HepG2 (cell line): Measurements from ENCODE around the gene SAPCD1. TPM values are rescaled to one million over a fixed set of nuclear protein-coding genes. Genes with fewer than 3 reads are reported as not detected.

Source experiments
- CCAR2 ChIP-seq: fragments of 200-400 bp; formaldehyde crosslinking; optimal IDR thresholded peaks from 2 replicates; pipeline ENCODE3; 2018; ENCODE audit warnings: low read depth, mild to moderate bottlenecking, low read length, moderate library complexity
- CHCHD3 ChIP-seq: sonication (generic); formaldehyde crosslinking; IDR thresholded peaks from 2 replicates; pipeline ENCODE4 v1.8.0; 2022; ENCODE audit warnings: mild to moderate bottlenecking, missing genetic modification reagents, moderate library complexity
- FOSL2 ChIP-seq: sonication (generic); formaldehyde crosslinking; IDR thresholded peaks from 2 replicates; pipeline ENCODE4 v1.4.0; 2020; ENCODE audit warnings: missing genetic modification reagents
- FOXP1 ChIP-seq, 2 experiments: fragments of 450-650 bp in 1 of 2; IDR thresholded peaks; 2 replicates each; pipeline ENCODE4 v1.6.1; 2017 to 2018; ENCODE audit warnings: antibody characterized with exemption in 1 of 2
- JUNB ChIP-seq: sonication (generic); formaldehyde crosslinking; IDR thresholded peaks from 2 replicates; pipeline ENCODE4 v1.8.0; 2022; ENCODE audit warnings: missing genetic modification reagents, mild to moderate bottlenecking, borderline replicate concordance
- MIXL1 ChIP-seq: IDR thresholded peaks from 2 replicates; pipeline ENCODE4 v1.6.1; 2016
- MTF2 ChIP-seq: sonication (generic); formaldehyde crosslinking; IDR thresholded peaks from 2 replicates; pipeline ENCODE4 v1.5.0; 2020; ENCODE audit warnings: missing genetic modification reagents, borderline replicate concordance
- PITX1 ChIP-seq: sonication (generic); formaldehyde crosslinking; IDR thresholded peaks from 2 replicates; pipeline ENCODE4 v1.5.1; 2020; ENCODE audit warnings: mild to moderate bottlenecking, missing genetic modification reagents
- PLRG1 ChIP-seq: fragments of 450-650 bp; conservative IDR thresholded peaks from 2 replicates; pipeline ENCODE4 v1.6.1; 2016
- SATB2 ChIP-seq: sonication (generic); formaldehyde crosslinking; IDR thresholded peaks from 2 replicates; pipeline ENCODE4 v1.5.0; 2020; ENCODE audit warnings: missing genetic modification reagents
- SUZ12 ChIP-seq: fragments of 150-350 bp; IDR thresholded peaks from 2 replicates; pipeline ENCODE4 v1.6.1; 2014; ENCODE audit warnings: low read depth, low read length
- YEATS4 ChIP-seq: sonication (generic); formaldehyde crosslinking; IDR thresholded peaks from 2 replicates; pipeline ENCODE4 v1.4.0; 2020; ENCODE audit warnings: missing genetic modification reagents, borderline replicate concordance
- ZNF230 ChIP-seq: sonication (generic); formaldehyde crosslinking; IDR thresholded peaks from 2 replicates; pipeline ENCODE4 v1.4.0; 2020; ENCODE audit warnings: mild to moderate bottlenecking, missing genetic modification reagents
- ZNF773 ChIP-seq: sonication (generic); formaldehyde crosslinking; IDR thresholded peaks from 2 replicates; pipeline ENCODE4 v1.4.0; 2020; ENCODE audit warnings: missing genetic modification reagents, borderline replicate concordance
- ZNF781 ChIP-seq: sonication (generic); formaldehyde crosslinking; IDR thresholded peaks from 2 replicates; pipeline ENCODE4 v1.5.1; 2020; ENCODE audit warnings: borderline replicate concordance, mild to moderate bottlenecking, missing genetic modification reagents; ENCODE audit errors: not compliant biosample characterization
- ZNF839 ChIP-seq: sonication (generic); formaldehyde crosslinking; IDR thresholded peaks from 2 replicates; pipeline ENCODE4 v1.4.0; 2020; ENCODE audit warnings: missing genetic modification reagents, mild to moderate bottlenecking, borderline replicate concordance
- polyA plus RNA-seq, 8 experiments: library from polyadenylated mRNA; depleted of rRNA in 3 of 8; stranded (reverse) in 7 of 8; unstranded in 1 of 8; fragments of >200 nt; fragmentation: Illumina TruSeq in 4 of 8; extraction: Trizol in 4 of 8; gene quantifications; 2 replicates each; pipeline versions ENCODE4 v1.2.1 to v1.2.3, GENCODE V29; 2011 to 2016; ENCODE audit warnings: low read depth in 4 of 8, missing spikeins in 1 of 8, mixed read lengths in 1 of 8; ENCODE audit not compliant: insufficient read depth in 1 of 8
- total RNA-seq, 5 experiments: library from RNA; depleted of rRNA; stranded (reverse); fragments of >200 nt; fragmentation: Illumina TruSeq; extraction: Trizol; gene quantifications; 2 replicates each; pipeline ENCODE4 v1.2.3, GENCODE V29; 2016; ENCODE audit warnings: low read depth in 1 of 5
- TF ChIP-seq, protein P1 (sequence below): sonication (generic); formaldehyde crosslinking; IDR thresholded peaks from 2 replicates; pipeline ENCODE4 v1.8.0; 2022; ENCODE audit warnings: mild to moderate bottlenecking, missing genetic modification reagents; ENCODE audit not compliant: insufficient replicate concordance
- TF ChIP-seq, protein P2 (sequence below): sonication (generic); formaldehyde crosslinking; IDR thresholded peaks from 2 replicates; pipeline ENCODE4 v1.4.0; 2020; ENCODE audit warnings: low read depth, missing genetic modification reagents
- TF ChIP-seq, protein P3 (sequence below): sonication (generic); formaldehyde crosslinking; IDR thresholded peaks from 2 replicates; pipeline ENCODE4 v1.5.0; 2020; ENCODE audit warnings: missing genetic modification reagents, mild to moderate bottlenecking, borderline replicate concordance
- TF ChIP-seq, protein P4 (sequence below): sonication (generic); formaldehyde crosslinking; IDR thresholded peaks from 2 replicates; pipeline ENCODE4 v1.4.0; 2020; ENCODE audit warnings: missing genetic modification reagents, borderline replicate concordance

SAPCD1 gene
- total and polyA plus RNA-seq, 2 of the 13 experiments (the other 11 are each of a cell fraction or from before 2014, with no cell fraction given): 2.5 to 3.9 TPM

DNA sequence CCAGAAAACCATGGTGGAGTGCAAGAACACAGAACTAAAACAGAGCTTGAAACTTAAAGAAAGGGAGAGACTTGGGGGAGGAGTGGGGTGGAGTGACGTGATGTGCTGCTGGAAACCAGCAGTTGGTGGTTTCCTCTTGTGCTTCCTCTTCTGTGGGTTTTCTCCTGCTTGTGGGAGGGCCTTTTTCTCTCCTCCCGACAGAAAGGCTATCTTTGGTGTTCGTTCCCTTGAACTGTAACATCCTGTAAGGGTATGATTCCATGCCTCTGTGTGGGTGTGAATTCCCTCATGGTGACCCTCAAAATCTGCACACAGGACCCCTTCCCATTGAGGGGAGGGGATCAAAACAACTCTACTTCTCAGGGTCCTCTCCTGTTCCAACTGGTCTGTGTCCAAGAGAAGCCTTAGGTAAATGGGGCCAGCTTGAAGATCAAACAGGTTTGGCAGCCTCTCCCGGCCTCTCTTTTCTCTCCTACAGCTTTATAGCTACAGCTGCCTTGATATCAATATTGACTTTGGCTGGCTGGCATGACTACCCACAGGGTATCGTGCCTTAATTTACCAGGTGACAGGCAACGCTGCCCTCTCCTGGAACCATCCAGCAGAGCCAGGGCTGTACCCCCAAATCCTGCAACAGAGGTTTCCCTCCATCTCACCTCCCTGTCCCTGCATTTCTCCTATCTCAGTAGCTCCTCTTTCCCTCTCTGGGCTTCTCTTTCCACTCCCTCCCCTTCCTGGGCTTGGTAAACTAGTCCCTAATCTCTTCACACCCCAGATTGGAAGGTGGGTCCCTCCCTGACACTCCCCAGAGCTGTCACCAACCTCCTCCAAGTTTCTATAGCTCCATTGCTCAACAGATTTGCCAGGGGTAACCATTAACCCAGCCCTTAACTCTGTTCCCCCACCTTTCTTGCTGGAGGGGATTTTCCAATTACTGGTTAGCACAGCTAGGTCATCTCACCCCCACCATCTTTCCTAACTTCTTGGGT, 24.2 kb upstream of the SAPCD1 start (continued):
- TF ChIP-seq SUZ12: no peak
- no peak for TF ChIP-seq PLRG1
- TF ChIP-seq, protein P1, sequence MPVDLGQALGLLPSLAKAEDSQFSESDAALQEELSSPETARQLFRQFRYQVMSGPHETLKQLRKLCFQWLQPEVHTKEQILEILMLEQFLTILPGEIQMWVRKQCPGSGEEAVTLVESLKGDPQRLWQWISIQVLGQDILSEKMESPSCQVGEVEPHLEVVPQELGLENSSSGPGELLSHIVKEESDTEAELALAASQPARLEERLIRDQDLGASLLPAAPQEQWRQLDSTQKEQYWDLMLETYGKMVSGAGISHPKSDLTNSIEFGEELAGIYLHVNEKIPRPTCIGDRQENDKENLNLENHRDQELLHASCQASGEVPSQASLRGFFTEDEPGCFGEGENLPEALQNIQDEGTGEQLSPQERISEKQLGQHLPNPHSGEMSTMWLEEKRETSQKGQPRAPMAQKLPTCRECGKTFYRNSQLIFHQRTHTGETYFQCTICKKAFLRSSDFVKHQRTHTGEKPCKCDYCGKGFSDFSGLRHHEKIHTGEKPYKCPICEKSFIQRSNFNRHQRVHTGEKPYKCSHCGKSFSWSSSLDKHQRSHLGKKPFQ (CRISPR knock-in tag): no peak
- no peak; the same call in 1 of the 2 replicates for TF ChIP-seq FOXP1 (IDR thresholded peaks at IDR 0.05)
- peak; percentile 95 for TF ChIP-seq FOXP1 (CRISPR knock-in tag; IDR thresholded peaks at IDR 0.05)
- TF ChIP-seq SATB2 (CRISPR knock-in tag): no peak
- no peak for TF ChIP-seq CCAR2
- TF ChIP-seq YEATS4: no peak; the same call in 1 of the 2 replicates
- TF ChIP-seq, protein P2, sequence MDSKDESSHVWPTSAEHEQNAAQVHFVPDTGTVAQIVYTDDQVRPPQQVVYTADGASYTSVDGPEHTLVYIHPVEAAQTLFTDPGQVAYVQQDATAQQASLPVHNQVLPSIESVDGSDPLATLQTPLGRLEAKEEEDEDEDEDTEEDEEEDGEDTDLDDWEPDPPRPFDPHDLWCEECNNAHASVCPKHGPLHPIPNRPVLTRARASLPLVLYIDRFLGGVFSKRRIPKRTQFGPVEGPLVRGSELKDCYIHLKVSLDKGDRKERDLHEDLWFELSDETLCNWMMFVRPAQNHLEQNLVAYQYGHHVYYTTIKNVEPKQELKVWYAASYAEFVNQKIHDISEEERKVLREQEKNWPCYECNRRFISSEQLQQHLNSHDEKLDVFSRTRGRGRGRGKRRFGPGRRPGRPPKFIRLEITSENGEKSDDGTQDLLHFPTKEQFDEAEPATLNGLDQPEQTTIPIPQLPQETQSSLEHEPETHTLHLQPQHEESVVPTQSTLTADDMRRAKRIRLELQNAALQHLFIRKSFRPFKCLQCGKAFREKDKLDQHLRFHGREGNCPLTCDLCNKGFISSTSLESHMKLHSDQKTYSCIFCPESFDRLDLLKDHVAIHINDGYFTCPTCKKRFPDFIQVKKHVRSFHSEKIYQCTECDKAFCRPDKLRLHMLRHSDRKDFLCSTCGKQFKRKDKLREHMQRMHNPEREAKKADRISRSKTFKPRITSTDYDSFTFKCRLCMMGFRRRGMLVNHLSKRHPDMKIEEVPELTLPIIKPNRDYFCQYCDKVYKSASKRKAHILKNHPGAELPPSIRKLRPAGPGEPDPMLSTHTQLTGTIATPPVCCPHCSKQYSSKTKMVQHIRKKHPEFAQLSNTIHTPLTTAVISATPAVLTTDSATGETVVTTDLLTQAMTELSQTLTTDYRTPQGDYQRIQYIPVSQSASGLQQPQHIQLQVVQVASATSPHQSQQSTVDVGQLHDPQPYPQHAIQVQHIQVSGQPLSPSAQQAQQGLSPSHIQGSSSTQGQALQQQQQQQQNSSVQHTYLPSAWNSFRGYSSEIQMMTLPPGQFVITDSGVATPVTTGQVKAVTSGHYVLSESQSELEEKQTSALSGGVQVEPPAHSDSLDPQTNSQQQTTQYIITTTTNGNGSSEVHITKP (CRISPR knock-in tag): peak; percentile 91
- TF ChIP-seq JUNB (CRISPR knock-in tag): peak; percentile 63; the same call in 1 of the 2 replicates
- TF ChIP-seq MIXL1: peak; percentile 86
- TF ChIP-seq ZNF781: no peak
- TF ChIP-seq FOSL2 (CRISPR knock-in tag): peak; percentile 74
- no peak for TF ChIP-seq ZNF773 (CRISPR knock-in tag)
- no peak for TF ChIP-seq ZNF839 (CRISPR knock-in tag)
- TF ChIP-seq, protein P3, sequence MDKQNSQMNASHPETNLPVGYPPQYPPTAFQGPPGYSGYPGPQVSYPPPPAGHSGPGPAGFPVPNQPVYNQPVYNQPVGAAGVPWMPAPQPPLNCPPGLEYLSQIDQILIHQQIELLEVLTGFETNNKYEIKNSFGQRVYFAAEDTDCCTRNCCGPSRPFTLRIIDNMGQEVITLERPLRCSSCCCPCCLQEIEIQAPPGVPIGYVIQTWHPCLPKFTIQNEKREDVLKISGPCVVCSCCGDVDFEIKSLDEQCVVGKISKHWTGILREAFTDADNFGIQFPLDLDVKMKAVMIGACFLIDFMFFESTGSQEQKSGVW (CRISPR knock-in tag): no peak
- TF ChIP-seq, protein P4, sequence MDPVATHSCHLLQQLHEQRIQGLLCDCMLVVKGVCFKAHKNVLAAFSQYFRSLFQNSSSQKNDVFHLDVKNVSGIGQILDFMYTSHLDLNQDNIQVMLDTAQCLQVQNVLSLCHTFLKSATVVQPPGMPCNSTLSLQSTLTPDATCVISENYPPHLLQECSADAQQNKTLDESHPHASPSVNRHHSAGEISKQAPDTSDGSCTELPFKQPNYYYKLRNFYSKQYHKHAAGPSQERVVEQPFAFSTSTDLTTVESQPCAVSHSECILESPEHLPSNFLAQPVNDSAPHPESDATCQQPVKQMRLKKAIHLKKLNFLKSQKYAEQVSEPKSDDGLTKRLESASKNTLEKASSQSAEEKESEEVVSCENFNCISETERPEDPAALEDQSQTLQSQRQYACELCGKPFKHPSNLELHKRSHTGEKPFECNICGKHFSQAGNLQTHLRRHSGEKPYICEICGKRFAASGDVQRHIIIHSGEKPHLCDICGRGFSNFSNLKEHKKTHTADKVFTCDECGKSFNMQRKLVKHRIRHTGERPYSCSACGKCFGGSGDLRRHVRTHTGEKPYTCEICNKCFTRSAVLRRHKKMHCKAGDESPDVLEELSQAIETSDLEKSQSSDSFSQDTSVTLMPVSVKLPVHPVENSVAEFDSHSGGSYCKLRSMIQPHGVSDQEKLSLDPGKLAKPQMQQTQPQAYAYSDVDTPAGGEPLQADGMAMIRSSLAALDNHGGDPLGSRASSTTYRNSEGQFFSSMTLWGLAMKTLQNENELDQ: 0 out of 2 replicates have a peak, but pooled peaks have one; percentile 25
- no peak for TF ChIP-seq MTF2 (CRISPR knock-in tag)
- peak; percentile 100 for TF ChIP-seq PITX1
- 0 out of 2 replicates have a peak, but pooled peaks have one; percentile 22 for TF ChIP-seq ZNF230 (CRISPR knock-in tag)
- no peak for TF ChIP-seq CHCHD3
